ENCODE results near the gene PTCH2.
A peak's percentile ranks its signal among the peaks of the same experiment; 100 is the strongest.
"Not testable (repeated sequence)": the region's sequence is repeated elsewhere in the genome, so short reads cannot be mapped to it uniquely, and the experiment has no call there.

The PTCH2 gene

DNA sequence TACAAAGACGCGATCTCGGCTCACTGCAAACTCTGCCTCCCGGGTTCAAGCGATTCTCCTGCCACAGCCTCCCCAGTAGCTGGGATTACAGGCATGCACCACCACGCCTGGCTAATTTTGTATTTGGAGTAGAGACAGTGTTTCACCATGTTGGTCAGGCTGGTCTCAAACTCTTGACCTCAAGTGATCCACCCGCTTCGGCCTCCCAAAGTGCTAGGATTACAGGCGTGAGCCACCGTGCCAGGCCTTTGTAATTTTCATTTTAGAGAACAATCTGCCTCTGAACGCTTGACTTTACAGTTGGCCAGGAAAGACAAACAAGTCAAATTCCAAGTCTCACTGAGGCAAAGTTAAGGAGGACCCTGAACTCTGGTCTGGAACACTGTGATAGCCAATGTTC, 4.8 kb downstream of the PTCH2 start:
- DNase-seq (ENCODE audit: low read depth in 3 of 3): not testable (repeated sequence)

DNA sequence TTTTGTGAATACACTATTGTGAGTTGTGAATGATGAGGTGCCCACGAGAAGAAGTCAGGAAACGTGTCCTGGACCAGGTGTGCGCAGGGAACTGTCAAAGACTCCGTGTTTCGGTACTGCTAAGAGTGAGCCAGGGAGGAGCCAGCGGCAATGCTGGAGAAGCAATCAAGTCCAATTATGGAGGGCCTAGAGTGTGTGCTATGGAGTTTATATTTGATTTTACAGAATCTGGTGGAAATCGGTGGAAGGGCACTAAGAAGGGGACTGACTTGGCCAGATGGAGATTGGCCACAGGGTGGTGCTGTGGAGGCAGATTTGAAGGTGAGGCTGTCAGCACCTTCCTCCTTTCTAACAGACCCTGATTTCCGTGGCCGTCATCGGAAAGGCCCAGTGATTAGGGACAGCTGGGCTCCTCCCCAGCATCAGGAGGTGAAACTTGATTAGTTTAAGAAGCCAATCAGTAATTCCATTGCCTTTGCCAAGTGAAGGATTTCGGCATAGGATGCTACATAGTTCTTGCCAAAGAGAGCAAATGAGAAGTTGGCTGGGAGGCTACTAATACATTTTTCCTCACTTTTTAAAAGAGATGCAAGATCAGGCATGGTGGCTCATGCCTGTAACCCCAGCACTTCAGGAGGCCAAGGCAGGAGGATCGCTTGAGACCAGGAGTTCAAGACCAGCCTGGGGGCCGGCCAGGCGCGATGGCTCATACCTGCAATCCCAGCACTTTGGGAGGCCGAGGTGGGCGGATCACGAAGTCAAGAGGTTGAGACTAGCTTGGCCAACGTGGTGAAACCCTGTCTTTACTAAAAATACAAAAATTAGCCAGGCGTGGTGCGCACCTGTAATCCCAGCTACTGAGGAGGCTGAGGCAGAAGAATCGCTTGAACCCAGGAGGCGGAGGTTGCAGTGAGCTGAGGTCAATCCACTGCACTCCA, 7.0 kb downstream of the PTCH2 start:
- DNase-seq (ENCODE audit: low read depth in 3 of 3): peak; percentile 72 to 80 (median 77)

DNA sequence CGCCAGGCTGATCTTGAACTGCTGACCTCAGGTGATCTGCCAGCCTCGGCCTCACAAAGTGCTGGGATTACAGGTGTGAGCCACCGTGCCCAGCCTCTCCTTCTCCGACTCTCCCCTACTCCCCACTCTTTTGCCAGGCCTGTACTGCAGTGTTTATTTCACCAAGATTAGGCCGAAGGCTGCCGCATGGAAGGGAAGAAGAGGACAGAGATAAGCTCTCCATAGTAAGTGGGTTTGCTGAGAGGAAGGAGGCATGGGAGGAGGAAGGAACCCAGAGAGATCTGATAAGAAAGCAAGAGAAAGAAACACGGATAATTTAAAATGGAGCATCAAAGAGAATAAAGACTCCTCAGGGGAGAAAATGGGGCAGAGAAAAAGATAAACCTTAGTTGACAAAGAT, 8.7 kb downstream of the PTCH2 start:
- no peak for DNase-seq (ENCODE audit: low read depth in 3 of 3)

DNA sequence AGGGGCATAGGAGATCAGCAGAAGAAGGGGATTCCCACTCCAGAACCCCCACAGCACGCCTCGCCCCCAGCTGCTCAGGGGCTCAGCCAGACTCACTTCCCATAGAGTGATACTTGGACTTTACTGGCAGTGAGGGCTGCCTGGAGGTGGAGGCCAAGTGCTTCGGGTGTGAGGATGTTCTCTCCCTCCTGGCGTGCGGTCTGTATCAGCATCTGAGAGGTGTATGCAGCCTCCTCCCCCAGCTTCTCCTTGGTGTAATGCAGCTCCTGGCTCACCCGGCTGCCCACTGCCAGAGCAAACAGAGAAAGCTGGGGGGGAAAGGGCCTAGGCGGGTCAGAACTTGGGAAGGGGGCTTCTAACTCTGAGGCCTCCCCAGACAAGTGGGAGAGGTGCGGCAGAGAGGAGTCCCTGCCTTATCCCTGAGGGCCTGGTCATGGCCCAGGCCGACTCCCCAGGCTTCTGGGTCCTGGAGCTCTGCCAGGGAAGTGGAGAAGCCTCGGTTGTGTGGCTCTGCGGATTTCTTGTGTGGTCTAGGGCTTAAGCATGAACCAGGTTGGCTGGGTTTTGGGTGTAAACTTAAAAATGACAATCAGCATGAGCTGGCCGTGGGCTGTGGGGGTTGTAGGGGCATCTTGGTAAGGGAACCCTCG, 10.9 kb downstream of the PTCH2 start:
- DNase-seq (ENCODE audit: low read depth in 3 of 3): no peak

DNA sequence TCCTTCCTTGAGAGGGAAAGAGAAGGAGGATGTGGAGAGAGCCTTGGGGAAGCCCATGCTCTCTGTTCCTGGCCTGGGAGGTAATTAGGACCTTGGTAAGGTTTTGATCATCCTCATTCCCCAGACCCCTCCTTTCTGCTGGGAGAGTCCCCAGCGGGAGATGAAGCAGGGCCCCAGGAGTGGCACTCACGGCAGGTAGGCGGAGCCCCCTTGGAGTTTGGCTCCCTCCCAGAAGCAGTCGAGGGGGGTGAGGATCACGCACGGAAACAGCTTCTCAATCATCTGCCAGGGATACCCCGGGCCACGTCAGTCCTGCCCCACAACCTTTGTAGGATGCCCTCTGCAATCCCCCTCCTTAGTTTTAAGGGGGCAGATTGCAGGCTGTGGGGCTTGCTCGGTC, 11.5 kb downstream of the PTCH2 start:
- no peak for DNase-seq (ENCODE audit: low read depth in 3 of 3)

DNA sequence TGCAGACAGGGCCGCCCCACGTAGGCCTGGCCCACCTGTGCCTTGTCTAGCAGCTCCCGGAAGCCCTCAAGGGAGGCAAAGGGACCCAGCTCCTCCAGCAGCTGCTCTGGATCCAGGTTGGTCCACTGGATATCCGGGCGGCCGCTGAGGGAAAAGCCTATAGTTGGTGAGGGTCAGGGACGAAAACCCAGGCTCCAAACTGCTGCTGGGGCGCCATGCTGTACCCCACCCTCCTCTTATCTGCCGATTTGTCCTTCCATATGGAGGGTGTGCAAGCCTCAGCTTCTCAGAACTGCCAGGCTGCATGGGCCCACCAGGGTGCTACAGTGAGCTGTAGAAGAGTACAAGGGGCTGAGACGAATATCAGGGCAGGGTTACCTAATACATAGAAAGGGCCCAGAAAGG, 12.2 kb downstream of the PTCH2 start:
- DNase-seq (ENCODE audit: low read depth in 3 of 3): no peak

DNA sequence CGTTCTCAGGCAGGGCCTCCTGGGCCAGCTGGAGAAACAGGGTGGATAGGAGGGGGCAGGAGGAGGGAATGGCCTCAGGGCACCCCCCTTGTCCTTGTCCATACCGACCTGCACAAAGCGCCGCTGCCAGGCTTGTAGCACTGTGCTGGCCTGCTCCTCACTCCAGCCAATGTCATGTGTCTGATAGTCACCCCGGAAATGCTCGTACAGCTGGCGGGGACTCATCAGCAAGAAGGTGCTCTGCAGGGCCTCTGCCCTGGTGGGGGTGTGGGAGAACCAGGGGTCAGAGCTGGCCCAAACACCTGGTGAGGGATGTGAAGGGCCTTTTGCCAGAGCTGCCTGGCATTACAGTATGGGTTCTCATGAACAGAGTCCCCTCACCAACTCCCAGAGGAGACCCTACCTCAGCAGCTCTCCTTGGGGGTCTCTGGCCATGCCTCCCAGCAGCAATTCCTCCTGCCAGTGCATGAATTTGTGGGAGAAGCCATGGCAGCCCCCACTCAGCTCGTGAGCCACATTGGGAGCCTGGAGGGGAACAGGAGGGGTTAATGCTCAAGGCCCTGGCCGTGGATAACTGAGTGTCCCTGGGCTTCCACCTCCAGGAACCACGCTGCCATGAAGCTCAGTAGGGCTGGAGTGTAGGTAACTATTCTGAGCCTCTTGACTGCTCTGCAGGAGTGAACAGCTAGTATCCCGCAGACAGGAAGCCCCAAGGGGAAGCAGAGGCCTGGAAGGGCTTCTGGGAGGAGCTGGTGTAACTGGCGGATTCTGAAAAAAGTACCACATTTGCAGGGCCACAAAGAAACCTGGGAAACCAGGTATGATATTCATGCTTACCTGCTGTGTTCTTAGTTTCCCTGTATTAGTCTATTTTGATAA, 13.3 kb downstream of the PTCH2 start:
- DNase-seq (ENCODE audit: low read depth in 3 of 3): no peak

DNA sequence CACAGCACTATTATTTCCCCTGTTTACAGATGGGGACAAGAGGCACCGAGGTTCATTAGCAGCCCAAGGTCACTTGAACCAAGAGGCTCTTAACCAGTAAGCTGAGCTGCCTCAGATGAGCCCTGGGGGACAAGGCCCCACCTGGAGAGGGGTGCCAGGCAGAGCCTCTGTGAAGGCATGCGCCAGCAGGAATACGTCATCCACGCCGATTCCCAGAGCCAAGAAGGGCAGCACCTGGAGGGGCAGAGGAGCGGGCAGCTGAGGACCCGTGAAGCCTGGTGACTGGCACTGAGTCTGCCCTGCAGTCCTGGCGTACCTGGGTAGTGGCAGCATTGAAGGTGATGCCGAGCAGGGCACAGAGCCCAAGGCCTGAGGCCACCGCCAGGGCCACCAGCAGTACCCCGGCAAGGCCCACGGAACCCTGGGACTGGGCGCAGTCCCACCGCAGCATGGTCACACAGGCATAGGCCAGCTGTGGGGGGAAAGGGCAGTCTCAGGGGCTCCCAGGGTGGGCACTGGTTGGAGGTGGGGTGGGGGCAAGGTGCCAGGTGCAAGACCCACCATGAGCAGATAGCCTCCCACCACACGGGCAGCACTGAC, 14.1 kb downstream of the PTCH2 start:
- no peak for DNase-seq (ENCODE audit: low read depth in 3 of 3)

DNA sequence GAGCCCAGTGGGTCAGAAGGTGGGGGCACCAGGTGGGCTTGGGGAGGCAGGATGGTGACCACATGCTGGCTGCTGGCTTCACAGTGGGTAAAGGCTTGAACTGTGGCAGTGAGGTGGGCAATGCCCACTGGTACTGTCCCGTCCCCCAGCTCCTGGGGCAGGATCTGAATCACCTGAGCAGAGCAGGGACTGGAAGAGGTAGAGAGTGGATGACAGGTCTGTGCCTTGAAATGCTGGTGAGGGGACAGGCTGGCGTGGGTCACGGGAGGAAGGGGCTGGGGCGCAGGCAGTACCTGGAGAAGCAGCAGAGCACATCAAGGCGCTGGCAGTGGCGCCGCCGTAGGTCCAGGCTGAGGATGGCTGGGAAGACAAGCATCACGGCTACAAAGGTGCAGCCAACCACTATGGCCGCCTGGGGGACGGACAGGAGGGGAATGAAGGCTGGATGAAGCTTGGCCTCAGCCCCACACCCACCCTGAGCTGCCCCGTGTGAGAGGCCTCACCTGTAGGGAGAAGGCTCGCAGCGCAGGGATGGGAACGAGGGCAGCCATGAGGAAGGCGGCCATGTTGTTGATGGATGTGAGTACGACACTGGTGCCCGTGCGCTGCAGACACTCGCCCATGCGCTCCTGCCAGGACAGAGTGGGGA, 14.9 kb downstream of the PTCH2 start:
- no peak for DNase-seq (ENCODE audit: low read depth in 3 of 3)

DNA sequence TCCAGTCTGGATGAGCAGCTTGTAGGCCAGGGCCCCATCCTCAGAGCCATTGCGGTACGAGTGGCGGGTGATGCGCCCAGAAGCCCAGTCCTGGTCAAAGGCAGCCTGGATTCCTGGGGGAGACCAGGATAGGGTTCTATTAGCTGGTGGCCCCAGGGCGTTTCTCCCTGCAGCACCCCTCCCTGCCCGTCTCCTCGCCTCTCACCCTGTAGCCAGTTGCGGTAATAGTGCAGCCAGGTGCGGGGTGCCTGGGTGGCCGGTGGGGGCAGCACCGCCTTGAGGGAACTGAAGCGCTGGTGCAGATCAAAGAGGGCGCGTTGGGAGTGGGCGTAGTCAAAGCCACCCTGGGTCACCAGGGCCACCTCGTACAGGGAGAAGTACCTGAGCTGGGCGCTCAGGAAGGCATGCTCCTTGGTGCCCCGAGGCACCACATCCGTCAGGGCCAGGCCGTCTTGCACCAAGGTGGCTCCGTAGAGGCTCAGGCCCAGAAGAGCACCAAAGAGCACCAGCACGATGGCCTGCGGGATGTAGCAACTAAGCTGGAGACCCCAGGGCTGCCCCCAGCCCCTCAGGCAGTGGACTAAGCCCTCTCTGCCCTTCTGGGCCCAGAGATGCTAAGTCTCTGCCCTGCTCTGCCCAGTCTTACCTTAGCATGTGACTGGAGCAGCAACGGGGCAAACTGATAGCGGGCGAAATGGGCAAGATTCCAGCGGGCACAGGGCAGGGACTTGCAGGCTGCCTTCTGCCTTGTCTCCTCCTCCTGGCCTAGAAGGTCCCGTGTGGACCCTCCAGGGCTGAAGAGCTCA, 15.7 kb downstream of the PTCH2 start:
- DNase-seq (ENCODE audit: low read depth in 3 of 3): no peak

DNA sequence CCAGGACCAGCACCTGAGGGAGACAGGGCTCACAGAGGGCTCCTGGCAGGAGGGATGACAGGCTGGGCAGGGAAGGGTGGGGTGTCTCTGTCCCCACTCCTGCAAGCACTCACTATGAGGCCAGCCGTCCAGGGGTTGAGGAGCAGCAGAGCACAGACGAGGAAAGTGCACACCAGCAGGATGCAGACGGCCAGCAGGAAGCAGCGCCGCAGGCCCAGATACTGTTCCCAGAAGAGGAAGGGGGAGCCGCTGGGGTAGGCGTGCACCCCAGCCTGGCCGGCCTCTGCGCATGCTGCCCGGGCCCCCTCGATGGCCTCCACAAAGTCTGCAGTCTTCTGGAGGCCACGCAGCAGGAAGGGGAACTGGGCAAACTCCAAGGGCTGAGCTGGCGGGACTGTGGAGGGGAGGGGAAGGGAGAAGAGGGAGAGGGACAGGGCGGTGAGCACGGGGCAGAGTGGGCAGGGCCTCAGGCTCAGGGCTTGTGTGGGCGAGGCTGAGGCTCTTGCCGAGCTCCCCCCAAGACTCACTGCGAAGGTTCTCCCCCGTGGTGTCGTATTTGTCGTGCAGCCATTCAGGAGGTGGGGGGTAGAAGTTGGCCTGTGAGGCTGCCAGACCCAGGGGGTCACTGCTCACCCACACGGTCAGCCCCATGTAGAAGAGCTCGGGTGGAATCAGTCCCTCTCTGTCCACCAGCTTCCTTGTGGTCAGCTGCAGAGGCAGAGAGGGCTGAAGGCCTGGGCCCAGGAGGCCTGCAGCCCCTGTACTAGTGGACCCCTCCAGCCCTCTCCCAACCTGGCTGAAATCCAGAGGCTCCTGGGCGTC, 16.5 kb downstream of the PTCH2 start:
- no peak for DNase-seq (ENCODE audit: low read depth in 3 of 3)

DNA sequence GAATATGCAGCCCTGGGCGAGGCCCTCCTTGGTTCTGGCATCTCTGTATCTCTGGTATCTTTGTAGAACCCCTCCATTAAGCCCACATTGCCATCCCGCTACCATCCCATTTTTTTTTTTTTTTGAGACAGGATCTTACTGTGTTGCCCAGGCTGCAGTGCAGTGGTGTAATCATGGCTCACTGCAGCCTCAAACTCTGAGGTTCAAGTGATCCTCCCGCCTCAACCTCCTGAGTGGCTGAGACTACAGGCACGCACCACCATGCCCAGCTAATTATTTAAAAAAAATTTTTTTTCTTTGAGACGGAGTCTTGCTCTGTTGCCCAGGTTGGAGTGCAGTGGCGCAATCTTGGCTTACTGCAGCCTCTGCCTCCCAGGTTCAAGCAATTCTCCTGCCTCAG, 18.7 kb downstream of the PTCH2 start:
- not testable (repeated sequence) for DNase-seq (ENCODE audit: low read depth in 3 of 3)

DNA sequence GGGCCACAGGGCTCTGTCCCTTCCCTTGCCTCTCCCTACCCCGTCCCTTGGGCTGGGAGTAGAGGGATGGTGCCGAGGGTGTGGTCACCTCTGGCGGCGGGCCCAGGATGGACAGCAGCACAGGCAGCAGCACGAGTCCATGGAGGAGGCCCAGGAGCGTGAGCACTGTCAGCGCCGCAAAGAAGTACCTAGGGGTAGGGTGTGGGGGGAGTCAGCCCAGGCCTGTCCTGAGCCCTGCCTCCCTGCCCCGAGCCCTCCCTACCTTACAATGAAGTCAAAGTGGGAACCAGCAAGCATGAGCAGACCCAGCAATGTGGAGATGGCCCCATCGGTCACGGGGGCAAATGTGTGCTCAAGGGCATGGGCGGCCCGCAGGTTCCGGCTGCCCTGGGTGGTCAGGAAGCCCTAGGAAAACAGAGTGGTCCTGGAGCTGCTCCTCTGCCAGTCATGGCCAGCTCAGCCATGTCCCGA, 20.0 kb downstream of the PTCH2 start:
- no peak for DNase-seq (ENCODE audit: low read depth in 3 of 3)

DNA sequence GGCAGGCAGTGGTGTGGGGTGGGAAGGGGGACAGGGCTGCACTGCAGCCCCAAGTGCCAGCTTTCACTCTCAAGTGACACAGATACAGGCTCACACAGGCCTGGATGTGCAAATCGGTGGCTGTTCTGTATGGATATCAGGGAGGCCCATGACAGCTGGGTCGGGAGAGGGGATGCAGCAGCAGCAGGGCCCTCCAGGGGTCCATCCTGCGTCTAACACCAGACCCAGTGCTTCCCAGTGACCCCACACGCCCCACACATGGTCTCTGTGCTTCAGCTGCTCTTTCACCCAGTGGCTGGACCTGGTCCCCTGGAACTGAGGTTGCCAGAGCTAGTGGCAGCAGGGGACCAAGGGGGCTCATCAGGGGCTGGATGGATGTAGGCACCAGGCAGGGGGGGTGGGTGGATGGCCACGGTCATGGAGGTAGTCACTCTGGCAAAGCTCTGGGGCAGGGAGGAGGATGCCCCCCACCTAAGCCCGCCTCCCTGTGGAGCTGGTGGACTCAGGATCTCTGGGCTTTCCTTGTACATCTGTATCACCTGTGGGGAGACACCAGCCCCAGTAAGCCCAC, 20.8 kb downstream of the PTCH2 start:
- no peak for DNase-seq (ENCODE audit: low read depth in 3 of 3)

DNA sequence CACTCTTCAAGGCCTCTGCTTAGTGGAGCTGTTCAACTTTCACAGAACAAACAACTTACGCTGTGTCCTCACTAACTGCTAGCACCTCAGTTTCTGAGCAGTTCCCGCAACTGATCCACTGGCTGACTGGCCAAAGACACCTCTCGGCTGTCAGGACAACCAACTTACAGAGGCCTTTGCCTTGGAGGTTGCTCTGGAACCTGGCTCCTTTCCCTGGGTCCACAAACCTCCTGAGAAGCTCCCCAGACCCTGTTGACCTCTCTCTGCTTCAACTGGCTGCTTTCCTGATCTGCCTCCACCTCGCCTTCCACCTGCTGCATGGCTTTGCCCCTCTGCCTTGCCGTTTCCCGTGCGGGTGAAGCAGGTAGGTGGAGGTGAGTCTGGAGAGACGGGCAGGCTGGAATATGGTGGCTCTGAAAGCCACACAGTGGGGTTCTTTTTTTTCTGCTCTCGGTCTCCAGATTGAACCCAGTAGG, 21.8 kb downstream of the PTCH2 start:
- no peak for DNase-seq (ENCODE audit: low read depth in 3 of 3)

DNA sequence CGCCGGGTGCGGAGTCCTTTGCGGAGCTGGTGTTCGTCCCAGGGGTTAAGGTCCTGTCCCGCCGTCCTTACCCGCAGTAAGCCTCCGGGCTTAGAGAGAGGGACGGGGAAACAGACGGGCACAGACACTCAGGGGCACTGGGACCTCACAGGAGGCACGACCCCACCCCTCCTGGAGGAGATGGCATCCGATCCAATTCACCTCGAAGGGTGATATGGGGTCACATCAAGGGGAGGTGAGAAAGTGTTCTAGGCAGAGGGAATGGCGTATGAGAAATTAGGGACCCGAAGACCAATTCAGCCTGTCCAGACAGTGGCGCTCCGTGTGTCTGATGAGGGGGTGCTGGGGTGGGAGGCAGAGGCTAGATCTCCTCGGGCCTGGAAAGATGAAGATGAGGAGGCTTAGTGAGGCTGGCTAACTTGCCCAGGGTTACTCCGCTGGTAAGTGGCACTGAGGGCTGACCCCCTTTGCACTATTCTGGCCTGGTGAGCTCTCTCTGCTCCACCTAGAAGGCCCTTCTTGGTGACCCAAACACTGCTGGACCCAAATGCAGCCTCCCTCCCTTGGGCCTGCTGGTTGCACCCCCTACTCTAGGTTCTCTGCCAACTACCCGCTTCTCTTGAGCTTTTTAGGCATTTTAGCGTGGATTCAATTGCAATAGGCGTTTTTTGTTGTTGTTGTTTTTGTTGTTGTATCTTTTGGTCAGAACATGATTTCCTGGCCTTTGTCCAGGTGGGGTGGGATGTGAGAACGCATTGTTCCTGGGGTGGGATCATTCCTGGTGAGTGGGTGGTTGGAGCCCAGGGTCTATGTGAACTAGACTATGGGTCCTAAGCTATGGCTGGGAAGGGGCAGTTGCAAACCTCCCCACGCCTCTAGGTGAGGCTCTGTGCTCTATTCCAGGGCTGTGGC, 22.5 kb downstream of the PTCH2 start:
- DNase-seq (ENCODE audit: low read depth in 3 of 3): no peak

DNA sequence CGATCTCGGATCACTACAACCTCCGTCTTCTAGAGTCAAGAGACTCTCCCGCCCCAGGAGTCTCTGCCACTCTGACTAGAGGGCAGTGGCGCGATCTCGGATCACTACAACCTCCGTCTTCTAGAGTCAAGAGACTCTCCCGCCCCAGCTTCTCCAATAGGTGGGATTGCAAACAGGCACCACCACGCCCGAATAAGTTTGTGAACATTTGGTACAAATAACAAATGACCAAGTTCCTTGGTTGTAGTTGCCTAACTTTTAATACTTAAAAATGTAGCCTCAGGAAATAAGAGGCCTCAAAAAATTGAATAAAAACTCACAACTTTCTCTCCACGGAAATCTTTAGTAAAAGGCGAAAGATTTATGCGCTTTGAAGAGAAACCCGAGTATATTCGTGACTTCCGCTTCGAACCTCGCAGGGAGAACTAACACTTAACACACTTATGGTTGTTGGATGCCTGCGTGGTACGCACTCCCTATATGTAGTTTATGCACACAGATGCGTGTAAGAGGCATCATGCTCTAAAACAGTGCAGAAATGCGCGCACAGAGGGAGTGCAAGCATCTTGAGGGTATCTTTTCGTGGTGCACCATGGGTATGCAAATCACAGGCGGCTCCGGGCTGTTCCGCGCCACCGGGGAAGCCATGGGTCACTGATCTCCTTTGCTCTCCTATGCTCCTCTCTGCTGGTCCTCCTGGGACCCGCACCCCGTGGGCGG, 23.3 kb downstream of the PTCH2 start:
- DNase-seq (ENCODE audit: low read depth in 3 of 3): peak in 2 of 3 experiments; percentile 52 to 74
